ENCODE measurements around the gene MAGI3.

MAGI3 gene

DNA sequence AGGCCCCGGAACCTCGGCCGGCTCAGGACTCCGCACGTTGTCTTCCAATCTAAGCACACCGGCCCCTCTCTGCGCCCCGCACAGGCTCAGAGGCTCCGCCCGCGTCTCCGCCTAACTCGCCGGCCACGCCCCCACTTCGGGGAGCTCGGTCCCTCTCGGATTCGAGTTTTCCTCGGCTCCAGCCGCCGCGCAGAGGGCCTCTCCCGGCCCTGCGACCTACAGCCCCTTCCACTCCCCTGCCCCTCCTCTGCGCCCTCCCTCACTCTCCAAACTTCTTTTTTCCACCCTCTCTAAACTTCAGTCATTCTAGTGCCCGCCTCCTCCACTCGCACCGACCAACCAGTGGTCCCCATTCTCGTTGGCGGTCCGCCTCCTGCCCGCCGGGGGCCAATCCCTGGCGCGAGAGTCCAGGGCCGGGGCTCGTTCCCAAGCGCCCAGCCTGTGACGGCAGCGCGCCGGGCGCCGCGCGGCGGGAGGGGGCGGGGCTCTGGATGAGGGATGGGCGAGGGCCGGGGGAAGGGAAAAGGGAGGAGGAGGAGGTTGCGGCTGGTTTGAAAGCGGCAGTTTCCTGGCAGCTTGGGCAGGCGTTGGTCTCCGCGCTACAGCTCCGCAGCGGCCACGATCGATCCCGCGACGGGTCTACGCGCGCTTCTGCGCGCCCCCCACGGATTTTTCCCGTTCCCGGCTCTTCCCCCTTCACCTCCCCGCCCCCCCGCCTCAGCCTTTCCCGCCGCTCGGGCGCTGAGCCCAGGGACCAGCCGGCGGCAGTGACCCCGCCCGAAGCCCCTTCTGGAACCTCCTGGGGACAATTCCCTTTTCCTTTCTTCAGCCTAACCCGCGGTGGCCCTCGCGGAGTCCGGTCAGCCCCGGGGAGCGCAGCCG is at the start of gene MAGI3:
MAGI3 (plus strand) TSS at position 563 of the 882 bp plus-strand sequence. CDS start 519 bp downstream, outside the sequence.
- no peak for TF ChIP-seq CTCF (IDR thresholded peaks at IDR 0.05; ENCODE audit: low read depth, low read length, missing control alignments)
- DNase-seq (ENCODE audit: extremely low read depth, low read depth): peak; percentile 93
- peak within 1 kb of the TSS; percentile 83 for H3K4me3 ChIP-seq (replicated peaks; ENCODE audit: low read depth, low read length)

GRCh38 chr1:113353580-113353979 is 36.7 kb upstream of the MAGI3 start:
- no peak for TF ChIP-seq CTCF (IDR thresholded peaks at IDR 0.05; ENCODE audit: low read depth, low read length, missing control alignments)
- DNase-seq (ENCODE audit: extremely low read depth, low read depth): no peak

DNA sequence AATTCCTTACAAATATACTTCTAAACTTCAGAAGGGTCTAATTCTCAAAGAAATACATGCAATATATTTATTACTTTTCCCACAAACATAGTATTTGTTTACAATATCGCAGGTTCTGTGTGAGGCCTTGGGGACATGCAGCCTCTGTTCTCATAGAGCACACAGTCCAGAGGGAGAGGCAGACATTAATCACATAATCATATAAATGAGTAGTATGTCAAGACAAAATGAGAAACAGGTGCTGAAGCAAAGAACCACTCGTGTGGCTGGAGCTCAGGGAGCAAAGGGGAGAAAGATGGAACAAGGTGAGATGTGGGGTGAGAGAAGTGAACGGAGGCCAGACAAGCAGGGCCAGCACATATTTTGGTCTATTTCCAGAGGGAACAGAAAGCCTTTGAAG is 26.4 kb upstream of the MAGI3 start:
- no peak overlapping the region for H3K4me3 ChIP-seq (replicated peaks; ENCODE audit: low read depth, low read length)
- no peak for DNase-seq (ENCODE audit: extremely low read depth, low read depth)
- TF ChIP-seq CTCF (IDR thresholded peaks at IDR 0.05; ENCODE audit: low read depth, low read length, missing control alignments): no peak

More at GRCh38 chr1:113353580-113353979, 36.7 kb upstream of the MAGI3 start:
- H3K4me3 ChIP-seq (replicated peaks; ENCODE audit: low read depth, low read length): no peak overlapping the region

GRCh38 chr1:113369040-113369439 is 21.3 kb upstream of the MAGI3 start:
- H3K4me3 ChIP-seq (replicated peaks; ENCODE audit: low read depth, low read length): no peak overlapping the region
- no peak for TF ChIP-seq CTCF (IDR thresholded peaks at IDR 0.05; ENCODE audit: low read depth, low read length, missing control alignments)
- no peak for DNase-seq (ENCODE audit: extremely low read depth, low read depth)

DNA sequence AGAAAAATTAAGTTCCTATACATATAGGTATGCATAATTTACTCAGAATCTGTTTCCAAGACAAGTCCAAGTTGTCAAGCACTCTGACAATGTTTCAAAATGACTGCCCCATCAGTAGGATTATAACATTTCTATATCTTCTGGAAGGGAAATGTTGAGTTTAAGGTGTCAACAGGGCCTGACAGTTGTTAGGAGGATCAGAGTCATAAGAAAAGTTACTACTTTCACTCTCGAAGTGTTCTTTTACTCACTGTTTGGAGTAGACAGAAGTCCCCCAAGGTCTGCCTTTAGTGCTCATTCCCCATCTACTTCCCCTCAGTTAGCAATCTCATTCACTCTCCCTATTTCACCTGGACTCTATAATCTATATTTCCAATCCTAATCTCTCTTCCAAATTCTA is 20.6 kb upstream of the MAGI3 start:
- no peak for DNase-seq (ENCODE audit: extremely low read depth, low read depth)
- no peak overlapping the region for H3K4me3 ChIP-seq (replicated peaks; ENCODE audit: low read depth, low read length)
- TF ChIP-seq CTCF (IDR thresholded peaks at IDR 0.05; ENCODE audit: low read depth, low read length, missing control alignments): no peak

DNA sequence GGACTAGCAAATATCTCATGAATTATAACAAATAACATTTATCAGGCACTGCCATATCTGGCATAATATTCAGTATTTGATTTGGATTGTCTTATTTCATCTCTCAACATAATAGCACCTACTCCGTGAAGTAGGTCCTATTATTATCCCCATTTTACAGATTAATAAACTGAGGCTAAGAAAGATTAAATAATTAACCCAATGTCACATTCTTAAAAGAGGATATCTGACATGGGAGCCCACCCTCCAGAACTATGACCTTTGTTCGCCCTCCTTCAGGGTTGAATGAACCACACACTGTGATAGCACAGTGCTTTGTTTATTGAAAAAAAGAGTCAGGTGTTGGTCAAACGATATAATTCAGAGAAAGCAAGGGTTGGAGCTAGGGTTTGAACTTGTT is 19.4 kb upstream of the MAGI3 start:
- DNase-seq (ENCODE audit: extremely low read depth, low read depth): no peak
- TF ChIP-seq CTCF (IDR thresholded peaks at IDR 0.05; ENCODE audit: low read depth, low read length, missing control alignments): no peak
- H3K4me3 ChIP-seq (replicated peaks; ENCODE audit: low read depth, low read length): no peak overlapping the region
